Lower lobe of right lung (tissue), 2 donors: Measurements from ENCODE around the gene ASIC1. TPM values are rescaled to one million over a fixed set of nuclear protein-coding genes. Genes with fewer than 3 reads are reported as not detected.

ENCODE experiments used
- ATAC-seq, 2 donors: fragments of 200-7000 bp; cut with Tn5 transposase; one replicate each; pipeline ENCODE4 v1.9.1; 2020 to 2022; ENCODE audit warnings: mild to moderate bottlenecking in 2 of 2, moderate library complexity in 2 of 2
- DNase-seq: peaks from one replicate; pipeline ENCODE4 v3.0.0-alpha.2; 2020
- H3K27ac ChIP-seq: fragments of 200-600 bp; one replicate; pipeline ENCODE4 v1.8.0; 2022
- H3K27me3 ChIP-seq: fragments of 200-600 bp; one replicate; pipeline ENCODE4 v1.8.0; 2022; ENCODE audit warnings: low read depth
- H3K36me3 ChIP-seq: fragments of 200-600 bp; one replicate; pipeline ENCODE4 v1.8.0; 2022; ENCODE audit warnings: mild to moderate bottlenecking
- H3K4me1 ChIP-seq: fragments of 200-600 bp; one replicate; pipeline ENCODE4 v1.8.0; 2022
- H3K4me3 ChIP-seq: fragments of 200-600 bp; one replicate; pipeline ENCODE4 v1.8.0; 2022; ENCODE audit warnings: mild to moderate bottlenecking
- H3K9me3 ChIP-seq: fragments of 200-600 bp; one replicate; pipeline ENCODE4 v1.8.0; 2022
- intact Hi-C: fragments of 100-400 bp; cut with DNase I; formaldehyde crosslinking; loops from one replicate; pipeline ENCODE4 v1.11.0; 2022
- total RNA-seq: library from RNA; stranded (reverse); fragmentation: NEBNext Ultra II Directional; extraction: Animal tissue kit (Norgen Biotek cat#: 25700); gene quantifications from one replicate; pipeline ENCODE4 v1.2.1, GENCODE V29; 2021
- TF ChIP-seq, protein P1 (sequence below): fragments of 200-600 bp; IDR thresholded peaks from one replicate; pipeline ENCODE4 v1.8.0; 2022; ENCODE audit warnings: antibody characterized with exemption, mild to moderate bottlenecking
- donor health status: DM: no; HTN: yes; CAD: no; lungs with severe emphysema.

The ASIC1 gene
- total RNA-seq, 1 donor from 2014 or later: 1.6 TPM

DNA sequence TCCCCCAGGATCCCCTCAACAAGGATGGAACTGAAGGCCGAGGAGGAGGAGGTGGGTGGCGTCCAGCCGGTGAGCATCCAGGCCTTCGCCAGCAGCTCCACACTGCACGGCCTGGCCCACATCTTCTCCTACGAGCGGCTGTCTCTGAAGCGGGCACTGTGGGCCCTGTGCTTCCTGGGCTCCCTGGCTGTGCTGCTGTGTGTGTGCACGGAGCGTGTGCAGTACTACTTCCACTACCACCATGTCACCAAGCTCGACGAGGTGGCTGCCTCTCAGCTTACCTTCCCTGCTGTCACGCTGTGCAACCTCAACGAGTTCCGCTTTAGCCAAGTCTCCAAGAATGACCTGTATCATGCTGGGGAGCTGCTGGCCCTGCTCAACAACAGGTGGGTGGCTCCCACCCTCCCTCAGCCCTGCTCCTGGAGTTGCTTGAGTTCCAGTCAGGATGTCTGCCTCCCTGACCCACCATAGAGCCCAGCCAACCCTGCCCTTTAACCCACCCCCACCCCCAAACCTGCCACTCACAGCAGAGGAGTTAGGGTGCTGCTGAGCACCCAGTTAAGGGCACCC is 1.4 kb downstream of the ASIC1 start:
- intact Hi-C loops: no loop called here
- no peaks in the 10 kb centered on the region for H3K9me3 ChIP-seq
- ATAC-seq (no peak), DNase-seq (peak; percentile 29)
- TF ChIP-seq, protein P1, sequence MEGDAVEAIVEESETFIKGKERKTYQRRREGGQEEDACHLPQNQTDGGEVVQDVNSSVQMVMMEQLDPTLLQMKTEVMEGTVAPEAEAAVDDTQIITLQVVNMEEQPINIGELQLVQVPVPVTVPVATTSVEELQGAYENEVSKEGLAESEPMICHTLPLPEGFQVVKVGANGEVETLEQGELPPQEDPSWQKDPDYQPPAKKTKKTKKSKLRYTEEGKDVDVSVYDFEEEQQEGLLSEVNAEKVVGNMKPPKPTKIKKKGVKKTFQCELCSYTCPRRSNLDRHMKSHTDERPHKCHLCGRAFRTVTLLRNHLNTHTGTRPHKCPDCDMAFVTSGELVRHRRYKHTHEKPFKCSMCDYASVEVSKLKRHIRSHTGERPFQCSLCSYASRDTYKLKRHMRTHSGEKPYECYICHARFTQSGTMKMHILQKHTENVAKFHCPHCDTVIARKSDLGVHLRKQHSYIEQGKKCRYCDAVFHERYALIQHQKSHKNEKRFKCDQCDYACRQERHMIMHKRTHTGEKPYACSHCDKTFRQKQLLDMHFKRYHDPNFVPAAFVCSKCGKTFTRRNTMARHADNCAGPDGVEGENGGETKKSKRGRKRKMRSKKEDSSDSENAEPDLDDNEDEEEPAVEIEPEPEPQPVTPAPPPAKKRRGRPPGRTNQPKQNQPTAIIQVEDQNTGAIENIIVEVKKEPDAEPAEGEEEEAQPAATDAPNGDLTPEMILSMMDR: no peak
- no peaks in the 10 kb centered on the region for H3K36me3 ChIP-seq
- H3K27me3 ChIP-seq: peaks cover 17% of the 10 kb centered on the region
- H3K27ac ChIP-seq: no peak overlapping the region
- H3K4me1 ChIP-seq: peaks cover 17% of the 10 kb centered on the region
- H3K4me3 ChIP-seq: no peak overlapping the region

DNA sequence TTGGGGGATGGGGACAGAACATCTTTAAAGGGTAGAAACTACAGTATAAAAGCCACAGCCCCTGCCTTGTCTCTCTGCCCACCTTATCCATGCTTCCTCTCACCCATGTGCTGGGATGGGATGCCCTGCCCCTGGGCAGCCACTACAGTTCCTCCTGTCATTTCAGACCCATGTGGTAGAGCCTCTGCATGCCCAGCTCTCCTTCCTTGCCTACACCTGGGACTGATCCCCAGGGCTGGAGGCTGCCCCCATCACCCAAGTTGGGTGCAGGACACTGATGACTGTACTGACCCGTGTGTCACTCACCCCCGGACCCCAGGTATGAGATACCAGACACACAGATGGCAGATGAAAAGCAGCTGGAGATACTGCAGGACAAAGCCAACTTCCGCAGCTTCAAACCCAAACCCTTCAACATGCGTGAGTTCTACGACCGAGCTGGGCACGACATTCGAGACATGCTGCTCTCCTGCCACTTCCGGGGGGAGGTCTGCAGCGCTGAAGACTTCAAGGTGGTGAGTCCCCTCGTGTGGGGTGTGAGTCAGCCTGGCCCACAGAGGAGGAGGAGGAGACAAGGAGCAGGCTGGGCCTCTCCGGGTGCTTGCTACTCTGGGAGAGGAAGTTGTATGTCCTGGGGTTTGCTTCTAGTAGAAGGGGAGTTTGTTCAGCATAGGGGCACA is 2.2 kb downstream of the ASIC1 start:
- no peak for DNase-seq
- Histone ChIP-seq H3K27me3 (peaks cover 17% of the 10 kb centered on the region), H3K4me3 (no peak overlapping the region), H3K4me1 (peaks cover 17% of the 10 kb centered on the region), H3K9me3 (no peaks in the 10 kb centered on the region), H3K36me3 (no peaks in the 10 kb centered on the region), H3K27ac (no peak overlapping the region)
- intact Hi-C loops: no loop called here
- TF ChIP-seq, protein P1: no peak
- ATAC-seq: no peak

DNA sequence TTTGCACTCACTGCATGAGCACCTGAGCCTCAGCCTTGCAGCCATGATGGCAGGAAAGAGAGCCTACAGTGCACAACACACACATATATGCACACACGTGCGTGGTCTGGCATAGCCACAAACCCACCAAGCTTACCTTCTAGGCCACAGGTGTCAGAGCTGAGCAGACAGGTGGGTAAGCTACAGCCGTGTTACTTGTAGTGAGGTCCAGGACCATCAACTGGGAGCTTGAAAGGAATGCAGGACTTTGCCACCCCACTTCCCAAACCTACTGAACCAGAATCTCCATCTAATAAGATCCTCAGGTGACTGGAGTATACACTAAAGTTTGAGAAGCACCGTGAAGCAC is 2.7 kb downstream of the ASIC1 start:
- Histone ChIP-seq H3K36me3 (no peaks in the 10 kb centered on the region), H3K27ac (no peak overlapping the region), H3K4me3 (no peak overlapping the region), H3K9me3 (no peaks in the 10 kb centered on the region), H3K27me3 (peaks cover 17% of the 10 kb centered on the region), H3K4me1 (peaks cover 17% of the 10 kb centered on the region)
- ATAC-seq (no peak), DNase-seq (no peak)
- TF ChIP-seq, protein P1: no peak
- intact Hi-C loops: no loop called here

DNA sequence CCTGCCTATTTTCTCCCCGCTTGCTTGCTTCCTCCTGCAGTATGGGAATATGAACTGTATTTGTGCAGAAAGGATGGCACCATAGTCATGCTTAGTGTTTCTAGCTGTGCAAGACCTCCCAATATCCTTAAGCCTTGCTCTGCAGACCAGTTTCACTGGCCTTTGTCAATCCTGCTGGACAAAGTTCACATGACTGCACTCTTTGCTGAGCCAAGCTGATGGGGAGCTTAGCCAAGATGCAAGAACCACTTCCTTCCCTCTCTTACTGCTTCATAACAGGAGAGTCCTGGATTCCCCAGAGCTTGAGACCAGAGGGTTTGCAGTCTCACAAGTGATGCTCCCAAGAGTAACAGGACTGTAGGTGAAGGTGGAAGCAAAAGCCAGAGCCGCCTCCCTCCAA is 3.8 kb downstream of the ASIC1 start:
- ATAC-seq: no peak

DNA sequence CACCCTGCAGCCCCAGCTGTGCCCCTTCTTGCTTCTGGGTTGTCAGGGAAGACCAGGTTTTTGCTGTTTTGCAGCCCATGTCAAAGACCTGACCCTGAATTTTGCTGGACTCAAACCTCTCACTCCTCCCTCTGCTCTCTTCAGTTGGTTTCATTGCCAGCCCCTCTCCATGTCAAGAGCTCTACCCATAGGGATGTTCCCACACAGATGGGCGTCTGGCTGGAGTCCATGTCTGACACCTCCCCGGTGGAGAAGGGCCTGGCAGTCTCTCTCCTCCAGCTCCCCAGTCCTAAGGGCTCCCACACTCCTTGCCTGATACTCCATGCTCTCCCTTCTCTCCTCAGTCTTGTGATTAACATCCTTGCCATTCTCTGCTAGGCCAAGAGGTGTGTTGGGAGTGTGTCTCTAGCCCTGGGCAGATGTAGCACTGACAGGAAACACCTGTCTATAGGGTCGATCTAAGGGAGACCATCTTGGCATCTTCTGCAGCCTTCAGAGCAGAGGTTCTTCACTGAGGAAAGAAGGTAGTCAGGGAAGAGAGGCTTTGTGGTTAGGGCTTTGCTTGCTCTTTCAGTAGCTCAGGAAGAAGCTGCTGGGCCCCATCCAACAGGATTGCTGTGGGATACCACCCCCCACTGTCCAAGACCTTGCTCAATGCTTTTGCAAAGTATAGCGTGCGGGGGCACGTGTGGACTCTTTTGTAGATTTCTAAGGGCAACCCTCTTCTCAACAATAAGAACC is 4.7 kb downstream of the ASIC1 start:
- intact Hi-C loops: no loop called here
- no peaks in the 10 kb centered on the region for H3K4me1 ChIP-seq
- no peaks in the 10 kb centered on the region for H3K36me3 ChIP-seq
- TF ChIP-seq, protein P1: no peak
- peak; percentile 22 for DNase-seq
- no peak for ATAC-seq
- H3K4me3 ChIP-seq: no peak overlapping the region
- peaks cover 11% of the 10 kb centered on the region for H3K27me3 ChIP-seq
- no peaks in the 10 kb centered on the region for H3K9me3 ChIP-seq
- no peak overlapping the region for H3K27ac ChIP-seq

More for the DNA sequence above, 3.8 kb downstream of the ASIC1 start:
- Histone ChIP-seq H3K27me3 (peaks cover 17% of the 10 kb centered on the region), H3K4me1 (peaks cover 9% of the 10 kb centered on the region), H3K36me3 (no peaks in the 10 kb centered on the region), H3K4me3 (no peak overlapping the region), H3K9me3 (no peaks in the 10 kb centered on the region), H3K27ac (no peak overlapping the region)
- DNase-seq: no peak
- intact Hi-C loops: no loop called here
- TF ChIP-seq, protein P1: no peak
